ENCODE data around the gene HDLBP.

Gene HDLBP

GRCh38 chr2:241256168-241256545 is 59.3 kb downstream of the HDLBP start:
- no peak for DNase-seq (ENCODE audit: low read depth, low spot score)

- no peak for DNase-seq (ENCODE audit: low read depth, low spot score)
These were observed 59.8 kb downstream of the HDLBP start for GRCh38 chr2:241255542-241256167.

- no peak for DNase-seq (ENCODE audit: low read depth, low spot score)
These were observed 60.5 kb downstream of the HDLBP start for GRCh38 chr2:241254904-241255351.

GRCh38 chr2:241252778-241253475 is 62.5 kb downstream of the HDLBP start:
- no peak for DNase-seq (ENCODE audit: low read depth, low spot score)

- DNase-seq (ENCODE audit: low read depth, low spot score): no peak
These were observed 65.8 kb downstream of the HDLBP start for GRCh38 chr2:241249654-241250053.

GRCh38 chr2:241248897-241249296 is 66.6 kb downstream of the HDLBP start:
- DNase-seq (ENCODE audit: low read depth, low spot score): no peak

GRCh38 chr2:241248289-241248688 is 67.2 kb downstream of the HDLBP start:
- DNase-seq (ENCODE audit: low read depth, low spot score): no peak

- no peak for DNase-seq (ENCODE audit: low read depth, low spot score)
These were observed 71.1 kb downstream of the HDLBP start for GRCh38 chr2:241244368-241244767.

- no peak for DNase-seq (ENCODE audit: low read depth, low spot score)
These were observed 73.2 kb downstream of the HDLBP start for GRCh38 chr2:241242306-241242705.

- DNase-seq (ENCODE audit: low read depth, low spot score): no peak
These were observed 73.8 kb downstream of the HDLBP start for GRCh38 chr2:241241669-241242068.

- no peak for DNase-seq (ENCODE audit: low read depth, low spot score)
These were observed 75.0 kb downstream of the HDLBP start for GRCh38 chr2:241240320-241241004.

- no peak for DNase-seq (ENCODE audit: low read depth, low spot score)
These were observed 75.8 kb downstream of the HDLBP start for GRCh38 chr2:241239552-241240202.

GRCh38 chr2:241238693-241239198 is 76.7 kb downstream of the HDLBP start:
- no peak for DNase-seq (ENCODE audit: low read depth, low spot score)

GRCh38 chr2:241237949-241238371 is 77.5 kb downstream of the HDLBP start:
- DNase-seq (ENCODE audit: low read depth, low spot score): no peak

- no peak for DNase-seq (ENCODE audit: low read depth, low spot score)
These were observed 78.4 kb downstream of the HDLBP start for GRCh38 chr2:241237047-241237446.

GRCh38 chr2:241235859-241236593 is 79.4 kb downstream of the HDLBP start:
- DNase-seq (ENCODE audit: low read depth, low spot score): no peak

GRCh38 chr2:241234962-241235740 is 80.3 kb downstream of the HDLBP start:
- no peak for DNase-seq (ENCODE audit: low read depth, low spot score)

GRCh38 chr2:241234066-241234790 is 81.2 kb downstream of the HDLBP start:
- no peak for DNase-seq (ENCODE audit: low read depth, low spot score)

GRCh38 chr2:241232736-241233575 is 82.5 kb downstream of the HDLBP start:
- DNase-seq (ENCODE audit: low read depth, low spot score): no peak

Data from ELF-1 (cell line).